Measurements from ENCODE around the gene C9orf72. TPM values are rescaled to one million over a fixed set of nuclear protein-coding genes. Genes with fewer than 3 reads are reported as not detected.

Gene C9orf72
- total and polyA plus RNA-seq, 2 experiments from 2014 or later, result 9.3 to 30.3 TPM

DNA sequence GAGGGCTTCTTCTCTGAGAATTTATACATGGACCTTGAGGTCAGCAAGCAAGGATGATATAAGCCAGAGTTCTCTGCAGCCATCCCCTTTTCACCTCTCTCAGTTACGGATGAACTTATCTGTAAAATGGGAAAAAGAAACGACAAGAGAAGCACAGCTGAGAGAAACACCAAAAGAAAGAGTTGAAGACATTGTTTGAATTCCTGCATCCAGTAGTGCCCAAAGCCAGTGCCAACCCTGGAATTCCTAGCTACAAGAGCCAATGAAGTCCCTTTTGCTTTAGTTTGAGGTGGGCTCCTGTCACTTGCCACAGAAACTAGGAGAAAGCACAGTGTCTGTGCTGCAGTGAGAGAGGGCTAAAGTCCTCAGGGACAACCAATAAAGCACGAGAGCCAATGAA, 37.1 kb downstream of the C9orf72 start:
- Histone ChIP-seq H3K79me2 (no peaks in the 10 kb centered on the region), H3K4me3 (no peak overlapping the region), H3K36me3 (replicated peaks; ENCODE audit: insufficient read depth, low read depth) (no peaks in the 10 kb centered on the region), H4K20me1 (ENCODE audit: insufficient read depth, poor library complexity, severe bottlenecking) (no peaks in the 10 kb centered on the region), H3K9me3 (ENCODE audit: low read depth) (no peaks in the 10 kb centered on the region), H2AFZ (no peak overlapping the region), H3K4me1 (ENCODE audit: insufficient read depth) (peaks cover 16% of the 10 kb centered on the region), H3K4me2 (no peak overlapping the region), H3K9me2 (replicated peaks; ENCODE audit: insufficient read depth) (no peaks in the 10 kb centered on the region), H3K27me3 (no peaks in the 10 kb centered on the region), H3K27ac (no peak overlapping the region)
- DNase-seq (ENCODE audit: low spot score), result no peak
- TF ChIP-seq EZH2 (IDR thresholded peaks at IDR 0.05; ENCODE audit: borderline replicate concordance) (no peak), EZH2phosphoT487 (IDR thresholded peaks at IDR 0.05; ENCODE audit: low read depth, severe bottlenecking, unreplicated experiment) (no peak)
- TF ChIP-seq, protein P1, sequence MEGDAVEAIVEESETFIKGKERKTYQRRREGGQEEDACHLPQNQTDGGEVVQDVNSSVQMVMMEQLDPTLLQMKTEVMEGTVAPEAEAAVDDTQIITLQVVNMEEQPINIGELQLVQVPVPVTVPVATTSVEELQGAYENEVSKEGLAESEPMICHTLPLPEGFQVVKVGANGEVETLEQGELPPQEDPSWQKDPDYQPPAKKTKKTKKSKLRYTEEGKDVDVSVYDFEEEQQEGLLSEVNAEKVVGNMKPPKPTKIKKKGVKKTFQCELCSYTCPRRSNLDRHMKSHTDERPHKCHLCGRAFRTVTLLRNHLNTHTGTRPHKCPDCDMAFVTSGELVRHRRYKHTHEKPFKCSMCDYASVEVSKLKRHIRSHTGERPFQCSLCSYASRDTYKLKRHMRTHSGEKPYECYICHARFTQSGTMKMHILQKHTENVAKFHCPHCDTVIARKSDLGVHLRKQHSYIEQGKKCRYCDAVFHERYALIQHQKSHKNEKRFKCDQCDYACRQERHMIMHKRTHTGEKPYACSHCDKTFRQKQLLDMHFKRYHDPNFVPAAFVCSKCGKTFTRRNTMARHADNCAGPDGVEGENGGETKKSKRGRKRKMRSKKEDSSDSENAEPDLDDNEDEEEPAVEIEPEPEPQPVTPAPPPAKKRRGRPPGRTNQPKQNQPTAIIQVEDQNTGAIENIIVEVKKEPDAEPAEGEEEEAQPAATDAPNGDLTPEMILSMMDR (IDR thresholded peaks at IDR 0.05; ENCODE audit: poor library complexity), result no peak
- WGBS (ENCODE audit: low lambda C conversion rate, missing lambda C conversion rate), result 62% methylated on average over 3 of the region's 3 CpGs

DNA sequence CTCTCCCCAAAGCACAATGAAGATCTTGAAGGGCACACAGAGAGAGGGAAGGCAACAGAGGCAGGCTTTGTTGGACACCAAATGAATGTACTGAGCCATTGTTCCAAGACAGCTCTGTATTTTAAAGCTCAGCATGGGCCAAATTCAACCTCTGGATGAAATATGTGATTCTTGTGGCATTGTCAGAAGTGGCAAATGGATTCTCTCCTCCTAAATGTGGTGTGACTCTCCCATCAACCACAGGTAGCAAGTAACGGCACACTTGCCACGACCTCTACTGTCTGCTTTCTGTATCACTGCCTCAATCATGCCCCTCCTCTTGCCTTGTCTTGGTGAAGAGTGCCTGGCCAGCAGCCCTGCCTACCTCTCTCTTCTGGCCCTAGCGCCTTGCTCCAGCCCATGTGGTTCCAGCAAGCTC, 37.6 kb downstream of the C9orf72 start:
- Histone ChIP-seq H3K27me3 (no peaks in the 10 kb centered on the region), H3K36me3 (replicated peaks; ENCODE audit: insufficient read depth, low read depth) (no peaks in the 10 kb centered on the region), H3K79me2 (no peaks in the 10 kb centered on the region), H3K27ac (no peak overlapping the region), H4K20me1 (ENCODE audit: insufficient read depth, poor library complexity, severe bottlenecking) (no peaks in the 10 kb centered on the region), H3K9me2 (replicated peaks; ENCODE audit: insufficient read depth) (no peaks in the 10 kb centered on the region), H3K4me3 (no peak overlapping the region), H2AFZ (no peak overlapping the region), H3K4me2 (no peak overlapping the region), H3K9me3 (ENCODE audit: low read depth) (no peaks in the 10 kb centered on the region), H3K4me1 (ENCODE audit: insufficient read depth) (peaks cover 16% of the 10 kb centered on the region)
- 48% methylated on average over 3 of the region's 3 CpGs for WGBS (ENCODE audit: low lambda C conversion rate, missing lambda C conversion rate)
- no peak for DNase-seq (ENCODE audit: low spot score)
- TF ChIP-seq, protein P1 (IDR thresholded peaks at IDR 0.05; ENCODE audit: poor library complexity), result peak; percentile 16
- TF ChIP-seq EZH2 (IDR thresholded peaks at IDR 0.05; ENCODE audit: borderline replicate concordance), result no peak
- no peak for TF ChIP-seq EZH2phosphoT487 (IDR thresholded peaks at IDR 0.05; ENCODE audit: low read depth, severe bottlenecking, unreplicated experiment)

DNA sequence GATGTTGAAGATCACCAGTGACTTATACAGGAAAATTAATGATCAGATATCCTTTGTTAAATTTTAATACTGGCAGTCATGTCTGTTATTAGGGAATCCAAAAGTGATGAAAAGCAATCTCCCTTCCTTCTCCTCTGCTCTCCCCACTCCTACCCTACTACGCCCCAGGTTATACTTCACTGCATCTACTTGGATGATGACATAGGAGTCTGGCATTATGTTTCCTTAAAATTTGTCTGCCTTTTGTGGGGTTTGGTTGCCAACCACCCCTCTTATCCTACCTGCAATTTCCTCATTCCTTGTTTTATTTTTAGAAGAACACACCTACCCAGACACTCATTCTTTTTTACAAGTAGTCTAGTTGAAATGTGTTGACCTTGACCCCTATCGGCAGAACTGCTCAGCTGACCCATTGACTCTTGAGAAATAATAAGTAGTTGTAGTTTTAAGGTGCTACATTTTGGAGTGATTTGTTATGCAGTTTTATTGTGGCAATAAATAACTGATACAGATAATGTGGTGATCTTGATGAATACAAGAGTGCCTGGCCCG, 38.5 kb downstream of the C9orf72 start:
- TF ChIP-seq EZH2 (IDR thresholded peaks at IDR 0.05; ENCODE audit: borderline replicate concordance) (no peak), EZH2phosphoT487 (IDR thresholded peaks at IDR 0.05; ENCODE audit: low read depth, severe bottlenecking, unreplicated experiment) (no peak)
- TF ChIP-seq, protein P1 (IDR thresholded peaks at IDR 0.05; ENCODE audit: poor library complexity), result no peak
- Histone ChIP-seq H4K20me1 (ENCODE audit: insufficient read depth, poor library complexity, severe bottlenecking) (no peaks in the 10 kb centered on the region), H2AFZ (no peak overlapping the region), H3K36me3 (replicated peaks; ENCODE audit: insufficient read depth, low read depth) (no peaks in the 10 kb centered on the region), H3K27ac (no peak overlapping the region), H3K27me3 (no peaks in the 10 kb centered on the region), H3K4me1 (ENCODE audit: insufficient read depth) (peaks cover 9% of the 10 kb centered on the region), H3K9me3 (ENCODE audit: low read depth) (no peaks in the 10 kb centered on the region), H3K79me2 (peaks cover 4% of the 10 kb centered on the region), H3K4me2 (no peak overlapping the region), H3K4me3 (no peak overlapping the region), H3K9me2 (replicated peaks; ENCODE audit: insufficient read depth) (no peaks in the 10 kb centered on the region)
- DNase-seq (ENCODE audit: low spot score), result no peak
- 89% methylated on average over 3 of the region's 3 CpGs for WGBS (ENCODE audit: low lambda C conversion rate, missing lambda C conversion rate)
